Kidney epithelial cell (primary cell): ENCODE results near the gene SEZ6L. TPM values are rescaled to one million over a fixed set of nuclear protein-coding genes. Genes with fewer than 3 reads are reported as not detected.

Source experiments
- DNase-seq: peaks from one replicate; pipeline ENCODE4 v3.0.0-alpha.2; 2010; ENCODE audit warnings: low read depth
- H3K27me3 ChIP-seq: 2 replicates; pipeline ENCODE4 v1.6.0; 2011; ENCODE audit warnings: low read length; ENCODE audit not compliant: control insufficient read depth, insufficient read depth
- H3K36me3 ChIP-seq: 2 replicates; pipeline ENCODE4 v1.5.1; 2011; ENCODE audit warnings: low read length; ENCODE audit not compliant: control insufficient read depth, insufficient read depth
- H3K4me3 ChIP-seq: 2 replicates; pipeline ENCODE4 v1.5.1; 2011; ENCODE audit warnings: low read depth, mild to moderate bottlenecking, control low read depth, low read length
- total RNA-seq: library from RNA; depleted of rRNA; stranded (reverse); fragments of >200 nt; gene quantifications from 2 replicates; pipeline ENCODE4 v1.2.3, GENCODE V29; 2015
- TF ChIP-seq, protein P1 (sequence below): IDR thresholded peaks from 2 replicates; pipeline ENCODE4 v1.5.1; 2011; ENCODE audit warnings: mild to moderate bottlenecking, moderate library complexity, low read length, control low read depth, inconsistent platforms; ENCODE audit not compliant: insufficient read depth, poor library complexity, severe bottlenecking

Gene SEZ6L
- total RNA-seq, 1 donor from 2014 or later = not detected

DNA sequence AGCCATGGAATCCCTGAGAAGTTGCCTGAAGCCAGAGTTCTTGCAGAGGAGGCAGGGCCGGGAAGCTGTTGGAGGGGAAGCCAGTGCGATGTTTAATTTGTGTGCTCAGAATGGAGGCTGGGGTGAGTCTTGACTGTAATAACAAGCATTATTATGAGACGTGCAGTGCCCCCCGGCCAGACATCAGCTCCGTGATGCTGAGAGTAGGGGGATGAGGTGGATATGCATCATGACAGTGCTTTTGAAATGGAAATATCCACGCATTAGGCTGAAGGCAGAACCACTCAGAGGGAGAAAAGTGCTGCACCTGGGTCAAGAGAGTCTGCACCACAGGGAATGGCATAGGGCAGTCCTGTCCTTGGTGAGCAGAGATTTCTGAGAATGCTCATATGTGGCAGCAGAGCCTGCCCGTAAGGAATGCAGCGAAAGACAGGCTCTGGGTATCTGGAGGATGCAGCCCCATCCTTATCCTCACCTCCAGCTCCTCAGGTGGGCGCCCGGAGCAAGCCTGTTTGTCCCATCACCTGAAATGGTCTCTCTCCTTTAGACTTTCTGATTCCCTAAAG is 37.6 kb upstream of the SEZ6L start:
- Histone ChIP-seq H3K27me3 (no peaks in the 10 kb centered on the region), H3K4me3 (no peak overlapping the region), H3K36me3 (no peaks in the 10 kb centered on the region)
- TF ChIP-seq, protein P1, sequence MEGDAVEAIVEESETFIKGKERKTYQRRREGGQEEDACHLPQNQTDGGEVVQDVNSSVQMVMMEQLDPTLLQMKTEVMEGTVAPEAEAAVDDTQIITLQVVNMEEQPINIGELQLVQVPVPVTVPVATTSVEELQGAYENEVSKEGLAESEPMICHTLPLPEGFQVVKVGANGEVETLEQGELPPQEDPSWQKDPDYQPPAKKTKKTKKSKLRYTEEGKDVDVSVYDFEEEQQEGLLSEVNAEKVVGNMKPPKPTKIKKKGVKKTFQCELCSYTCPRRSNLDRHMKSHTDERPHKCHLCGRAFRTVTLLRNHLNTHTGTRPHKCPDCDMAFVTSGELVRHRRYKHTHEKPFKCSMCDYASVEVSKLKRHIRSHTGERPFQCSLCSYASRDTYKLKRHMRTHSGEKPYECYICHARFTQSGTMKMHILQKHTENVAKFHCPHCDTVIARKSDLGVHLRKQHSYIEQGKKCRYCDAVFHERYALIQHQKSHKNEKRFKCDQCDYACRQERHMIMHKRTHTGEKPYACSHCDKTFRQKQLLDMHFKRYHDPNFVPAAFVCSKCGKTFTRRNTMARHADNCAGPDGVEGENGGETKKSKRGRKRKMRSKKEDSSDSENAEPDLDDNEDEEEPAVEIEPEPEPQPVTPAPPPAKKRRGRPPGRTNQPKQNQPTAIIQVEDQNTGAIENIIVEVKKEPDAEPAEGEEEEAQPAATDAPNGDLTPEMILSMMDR = no peak
- no peak for DNase-seq

DNA sequence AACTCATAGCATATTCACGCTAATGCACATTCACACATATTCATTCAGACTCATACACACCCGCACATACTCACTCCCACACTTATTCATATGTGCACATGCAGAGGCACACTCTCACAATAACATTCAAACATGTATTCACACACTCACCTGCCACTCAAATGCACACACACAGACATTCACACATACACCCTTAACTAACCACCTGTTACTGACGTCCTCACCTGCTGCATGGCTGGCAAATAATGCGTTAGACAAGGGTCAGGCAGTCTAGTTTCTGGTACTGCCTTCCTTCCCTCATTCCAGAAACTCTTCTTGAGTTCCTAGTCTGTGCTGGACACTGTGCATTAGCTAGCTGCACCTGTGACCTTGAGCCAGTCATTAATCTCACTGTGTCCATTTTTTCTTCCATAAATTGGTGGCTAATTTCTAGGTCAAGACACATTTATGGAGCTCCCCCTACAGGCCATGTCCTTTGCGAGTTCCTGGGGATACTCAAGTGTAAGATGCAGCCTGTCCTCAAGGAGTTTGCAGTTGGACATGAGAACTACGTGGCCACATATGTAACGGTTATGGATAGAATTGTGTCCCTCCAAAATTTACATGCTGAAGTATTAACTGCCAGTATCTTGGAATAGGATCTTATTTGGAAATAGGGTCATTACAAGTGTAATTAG is 34.5 kb upstream of the SEZ6L start:
- no peak for DNase-seq
- H3K36me3 ChIP-seq = no peaks in the 10 kb centered on the region
- TF ChIP-seq, protein P1 = peak; percentile 12
- H3K4me3 ChIP-seq = no peak overlapping the region
- H3K27me3 ChIP-seq = no peaks in the 10 kb centered on the region

DNA sequence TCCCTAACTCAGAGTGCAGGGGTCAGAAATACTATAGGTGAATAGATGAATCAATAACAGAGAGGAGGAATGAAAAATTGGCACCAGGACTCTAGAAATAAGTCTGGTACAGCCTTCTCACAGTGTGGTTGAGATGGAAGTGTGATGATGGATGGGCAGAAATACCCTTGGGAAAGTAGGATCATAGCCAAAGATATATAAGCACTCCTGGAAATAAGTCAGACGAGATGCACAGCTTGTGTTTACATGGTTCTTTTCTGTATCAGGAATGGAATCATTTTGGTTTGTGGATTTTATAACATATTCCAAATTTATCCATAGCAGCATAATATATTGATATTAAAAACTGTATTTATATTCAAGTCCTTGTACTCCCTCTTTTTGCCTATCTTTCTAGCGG is 33.5 kb upstream of the SEZ6L start:
- DNase-seq = no peak

DNA sequence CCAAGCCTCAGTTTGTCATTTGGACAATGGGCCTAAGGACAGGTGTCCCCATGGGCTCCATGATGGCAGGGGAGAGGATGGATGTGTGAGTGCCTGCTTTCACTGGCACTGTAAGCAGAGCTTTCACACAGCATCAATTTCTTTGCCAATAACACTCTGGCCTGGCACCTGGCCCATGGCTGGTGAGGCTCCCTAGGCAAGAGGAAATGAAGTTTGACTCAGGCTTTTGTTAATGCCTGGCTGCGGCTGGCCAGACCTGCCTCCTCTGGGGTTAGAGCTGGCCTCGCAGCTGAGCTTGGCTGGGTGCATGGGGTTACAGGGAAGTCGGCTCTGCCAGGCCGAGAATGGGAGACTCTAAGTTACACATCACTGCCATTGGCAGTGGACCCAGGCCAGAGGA is 30.0 kb upstream of the SEZ6L start:
- Histone ChIP-seq H3K27me3 (no peaks in the 10 kb centered on the region), H3K4me3 (no peak overlapping the region), H3K36me3 (no peaks in the 10 kb centered on the region)
- TF ChIP-seq, protein P1 = no peak
- no peak for DNase-seq

More for the DNA sequence above, 33.5 kb upstream of the SEZ6L start:
- TF ChIP-seq, protein P1 = no peak
- Histone ChIP-seq H3K36me3 (no peaks in the 10 kb centered on the region), H3K27me3 (no peaks in the 10 kb centered on the region), H3K4me3 (no peak overlapping the region)

DNA sequence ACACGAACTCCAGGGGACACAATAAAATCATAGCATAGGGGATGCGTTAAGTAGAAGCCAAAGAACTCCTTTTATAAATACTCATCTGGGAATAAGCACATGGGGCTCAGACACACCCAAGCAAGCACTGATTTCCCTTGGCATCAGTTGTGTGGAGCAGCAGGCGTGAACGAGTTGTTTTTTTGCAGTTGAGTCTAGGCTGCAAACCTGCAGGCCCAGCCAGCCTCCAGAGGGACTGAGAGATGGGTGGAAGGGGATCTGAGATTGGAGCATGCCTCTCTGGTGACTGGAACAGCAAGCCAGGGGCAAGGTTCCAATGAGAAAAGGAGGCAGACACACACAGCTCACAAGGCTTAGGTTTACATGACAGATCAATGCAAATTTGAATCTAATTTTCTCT is 27.4 kb upstream of the SEZ6L start:
- H3K36me3 ChIP-seq = no peaks in the 10 kb centered on the region
- TF ChIP-seq, protein P1 = no peak
- no peak for DNase-seq
- H3K27me3 ChIP-seq = no peaks in the 10 kb centered on the region
- H3K4me3 ChIP-seq = no peak overlapping the region
